ENCODE measurements around the gene GABRP.
"Not testable (repeated sequence)": the region's sequence is repeated elsewhere in the genome, so short reads cannot be mapped to it uniquely, and the experiment has no call there.

The GABRP gene

DNA sequence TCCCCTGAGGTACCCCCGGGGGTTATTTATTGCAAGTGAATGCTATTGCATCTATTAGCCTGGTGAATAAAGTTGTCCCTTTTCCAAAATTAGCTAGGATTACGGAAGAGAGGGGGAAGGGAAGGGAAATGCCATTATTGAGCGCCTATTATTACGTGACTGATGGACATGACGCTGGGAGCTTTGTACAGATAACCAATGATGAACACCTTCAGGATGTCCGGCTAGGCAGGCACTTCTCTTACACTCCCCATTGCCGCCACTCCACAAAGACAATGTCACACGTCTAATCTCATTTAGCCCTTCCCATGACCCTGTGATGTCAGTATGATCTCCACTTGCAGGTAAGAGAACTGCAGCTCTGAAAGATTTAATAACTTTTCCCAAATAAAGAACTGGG, 9.4 kb downstream of the GABRP start:
- DNase-seq (ENCODE audit: low read depth) = no peak

DNA sequence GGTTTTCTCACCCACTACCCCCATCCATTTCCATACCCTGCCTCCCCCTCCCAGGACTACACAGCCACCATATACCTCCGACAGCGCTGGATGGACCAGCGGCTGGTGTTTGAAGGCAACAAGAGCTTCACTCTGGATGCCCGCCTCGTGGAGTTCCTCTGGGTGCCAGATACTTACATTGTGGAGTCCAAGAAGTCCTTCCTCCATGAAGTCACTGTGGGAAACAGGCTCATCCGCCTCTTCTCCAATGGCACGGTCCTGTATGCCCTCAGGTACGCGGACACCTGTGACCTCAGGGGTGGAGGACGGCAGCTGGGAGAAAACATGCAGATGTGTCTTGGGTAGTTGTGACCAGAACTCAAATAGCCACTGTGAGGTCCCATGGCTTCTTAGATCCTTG, 11.6 kb downstream of the GABRP start:
- no peak for DNase-seq (ENCODE audit: low read depth)

DNA sequence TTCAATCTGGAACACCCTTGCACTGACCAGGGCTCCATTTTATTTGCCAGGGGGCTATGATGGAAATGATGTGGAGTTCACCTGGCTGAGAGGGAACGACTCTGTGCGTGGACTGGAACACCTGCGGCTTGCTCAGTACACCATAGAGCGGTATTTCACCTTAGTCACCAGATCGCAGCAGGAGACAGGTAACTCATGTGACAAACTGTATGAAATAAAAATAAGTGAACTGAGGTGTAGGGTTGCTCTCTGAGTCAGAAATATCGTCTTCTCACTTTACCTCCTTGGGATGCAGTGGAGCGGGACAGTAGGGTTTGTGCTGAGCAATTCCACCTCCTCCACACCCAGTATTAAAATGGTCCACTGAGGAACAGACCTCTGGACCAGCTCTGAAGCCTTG, 22.1 kb downstream of the GABRP start:
- no peak for DNase-seq (ENCODE audit: low read depth)

DNA sequence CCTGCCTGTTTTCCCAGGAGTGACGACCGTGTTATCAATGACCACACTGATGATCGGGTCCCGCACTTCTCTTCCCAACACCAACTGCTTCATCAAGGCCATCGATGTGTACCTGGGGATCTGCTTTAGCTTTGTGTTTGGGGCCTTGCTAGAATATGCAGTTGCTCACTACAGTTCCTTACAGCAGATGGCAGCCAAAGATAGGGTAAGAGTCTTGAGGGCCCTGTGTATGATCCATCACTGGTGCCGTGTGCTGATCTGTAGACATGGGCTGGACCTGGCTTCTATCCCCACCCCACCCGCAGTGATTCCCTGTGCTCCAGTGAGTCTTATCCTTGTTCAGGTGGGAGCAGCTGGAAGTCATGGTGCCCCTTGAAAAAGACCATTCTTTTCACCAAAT, 26.0 kb downstream of the GABRP start:
- DNase-seq (ENCODE audit: low read depth) = no peak

DNA sequence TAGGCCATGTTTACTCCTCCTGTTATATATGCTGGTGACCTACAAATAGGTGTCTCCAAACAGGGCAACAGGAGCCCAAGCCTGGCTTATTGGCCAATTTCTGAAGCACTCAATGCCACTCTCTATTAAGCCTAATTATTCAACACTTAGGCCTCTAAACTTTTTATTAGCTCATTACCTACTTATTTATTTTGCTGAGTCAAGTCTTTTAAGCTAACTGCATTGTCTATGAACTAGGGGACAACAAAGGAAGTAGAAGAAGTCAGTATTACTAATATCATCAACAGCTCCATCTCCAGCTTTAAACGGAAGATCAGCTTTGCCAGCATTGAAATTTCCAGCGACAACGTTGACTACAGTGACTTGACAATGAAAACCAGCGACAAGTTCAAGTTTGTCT, 28.2 kb downstream of the GABRP start:
- no peak for DNase-seq (ENCODE audit: low read depth)

DNA sequence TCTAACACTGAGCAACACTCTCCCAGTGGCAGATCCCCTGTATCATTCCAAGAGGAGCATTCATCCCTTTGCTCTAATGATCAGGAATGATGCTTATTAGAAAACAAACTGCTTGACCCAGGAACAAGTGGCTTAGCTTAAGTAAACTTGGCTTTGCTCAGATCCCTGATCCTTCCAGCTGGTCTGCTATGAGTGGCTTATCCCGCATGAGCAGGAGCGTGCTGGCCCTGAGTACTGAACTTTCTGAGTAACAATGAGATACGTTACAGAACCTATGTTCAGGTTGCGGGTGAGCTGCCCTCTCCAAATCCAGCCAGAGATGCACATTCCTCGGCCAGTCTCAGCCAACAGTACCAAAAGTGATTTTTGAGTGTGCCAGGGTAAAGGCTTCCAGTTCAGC, 29.7 kb downstream of the GABRP start:
- no peak for DNase-seq (ENCODE audit: low read depth)

DNA sequence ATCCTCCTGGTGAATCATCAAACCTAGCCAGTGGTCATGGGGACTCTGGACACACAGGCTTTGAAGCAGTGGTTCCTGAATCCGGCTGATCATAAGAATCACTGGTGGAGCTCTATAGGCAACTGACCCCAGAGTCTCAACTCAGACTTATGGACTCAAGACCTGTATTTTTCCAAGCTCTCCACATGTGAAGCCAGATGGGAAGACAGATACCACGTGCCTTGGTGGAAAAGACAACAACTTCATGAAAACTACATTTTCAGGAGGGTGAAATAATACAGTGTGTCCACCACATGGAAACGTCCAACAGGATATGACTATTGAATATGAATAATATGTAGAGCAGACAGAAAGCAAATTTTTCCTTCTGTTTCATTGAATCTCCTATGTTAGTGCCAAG, 33.7 kb downstream of the GABRP start:
- DNase-seq (ENCODE audit: low read depth) = no peak

DNA sequence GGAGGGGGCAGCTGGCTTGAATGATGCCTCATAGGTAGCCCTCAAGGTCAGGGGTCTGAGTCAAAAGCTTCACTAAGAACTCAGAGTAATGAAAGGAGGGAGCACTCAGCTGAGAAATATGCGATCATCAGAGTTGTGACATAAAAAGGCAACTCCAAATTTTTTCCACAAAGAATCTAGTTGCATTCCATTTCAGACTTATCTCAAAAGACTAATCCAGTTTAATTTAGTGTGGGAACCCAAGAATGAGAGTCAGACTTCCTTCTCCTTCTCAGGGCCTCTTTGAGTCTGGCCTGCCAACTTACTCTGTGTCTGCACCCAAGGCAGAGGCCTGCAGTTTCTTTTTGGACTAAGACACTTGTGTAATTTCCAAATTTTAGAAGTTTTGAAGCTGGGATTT, 34.7 kb downstream of the GABRP start:
- DNase-seq (ENCODE audit: low read depth) = no peak

DNA sequence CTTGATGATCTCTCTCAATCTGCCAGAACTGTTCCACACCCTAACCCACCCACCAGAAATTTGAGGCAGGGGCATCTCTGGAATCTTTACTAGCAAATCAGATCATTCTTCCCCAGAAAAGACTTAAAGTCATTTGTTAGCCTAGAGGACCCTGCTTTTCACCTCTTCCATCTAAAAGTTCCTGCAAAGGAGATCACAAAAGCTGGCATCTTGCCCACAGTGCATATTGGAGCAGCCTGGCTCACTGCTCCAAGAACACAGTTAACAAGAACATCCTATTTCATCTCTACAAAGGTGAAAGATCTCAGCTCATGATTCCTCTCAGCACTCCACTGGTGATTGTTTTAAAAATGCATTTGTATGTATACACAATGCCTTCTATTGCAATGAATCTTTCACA, 36.3 kb downstream of the GABRP start:
- DNase-seq (ENCODE audit: low read depth) = no peak

DNA sequence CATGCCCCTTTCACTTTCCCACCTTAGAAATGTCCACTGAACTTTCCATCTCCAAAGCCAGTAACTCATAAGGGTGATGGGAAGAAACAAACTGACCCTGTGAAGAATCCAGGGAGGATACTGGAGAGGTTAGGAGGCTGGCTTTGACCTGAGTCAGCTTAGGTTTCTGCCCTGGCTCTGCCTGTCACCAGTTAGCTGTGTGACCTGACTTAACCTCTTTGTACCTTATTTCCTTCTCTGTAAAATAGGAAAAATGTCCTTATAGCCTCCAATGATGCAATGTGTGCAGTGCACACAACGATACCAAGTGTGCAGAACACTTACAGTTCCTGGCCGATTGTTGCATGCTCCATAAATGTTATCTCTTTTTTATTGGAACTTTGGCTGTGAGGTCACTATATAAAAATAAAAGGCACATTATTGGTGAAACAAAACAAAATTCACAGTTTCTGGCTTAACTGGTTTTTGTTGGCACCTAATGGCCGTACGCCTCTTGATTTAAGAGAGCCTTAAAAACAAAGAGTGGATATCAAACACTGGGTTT, 37.8 kb downstream of the GABRP start:
- DNase-seq (ENCODE audit: low read depth) = no peak

DNA sequence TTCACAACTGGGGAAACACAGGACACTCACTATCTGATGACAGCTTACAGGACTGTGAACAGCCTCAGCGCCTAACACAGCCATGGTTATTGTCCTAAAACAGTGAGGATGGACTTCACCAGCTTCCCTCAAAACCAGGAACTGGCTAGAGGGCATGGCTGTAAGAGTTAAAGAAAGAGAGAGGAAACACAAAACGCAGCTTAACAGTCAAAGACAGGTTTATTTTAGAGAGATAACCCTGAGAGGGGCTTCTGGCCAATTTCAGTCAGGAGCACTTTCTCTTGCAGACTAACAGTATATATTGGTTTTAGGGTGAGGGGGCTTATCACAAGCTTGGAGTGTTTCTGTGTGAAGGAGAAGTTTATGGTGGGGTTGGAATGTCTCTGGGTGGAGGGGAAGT, 42.6 kb downstream of the GABRP start:
- DNase-seq (ENCODE audit: low read depth) = no peak

DNA sequence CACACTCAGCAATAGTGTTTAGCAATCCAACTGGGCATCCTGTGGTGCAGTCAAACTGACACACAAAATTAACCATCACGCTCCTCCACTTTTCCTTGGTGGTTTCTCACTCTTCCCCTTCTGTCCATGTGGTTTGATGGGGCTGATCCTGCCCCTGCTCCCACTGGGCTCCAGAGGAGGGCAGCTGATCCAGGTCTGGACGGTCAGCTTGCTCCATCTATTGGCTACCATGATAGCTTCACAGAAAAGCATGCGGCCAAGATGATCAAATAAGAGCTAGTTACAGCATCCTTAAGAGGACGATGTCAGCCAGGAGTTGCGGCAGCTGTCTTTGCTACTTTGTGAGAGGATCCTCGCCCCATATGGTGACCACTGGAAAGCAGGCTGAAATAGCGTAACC, 48.7 kb downstream of the GABRP start:
- no peak for DNase-seq (ENCODE audit: low read depth)

DNA sequence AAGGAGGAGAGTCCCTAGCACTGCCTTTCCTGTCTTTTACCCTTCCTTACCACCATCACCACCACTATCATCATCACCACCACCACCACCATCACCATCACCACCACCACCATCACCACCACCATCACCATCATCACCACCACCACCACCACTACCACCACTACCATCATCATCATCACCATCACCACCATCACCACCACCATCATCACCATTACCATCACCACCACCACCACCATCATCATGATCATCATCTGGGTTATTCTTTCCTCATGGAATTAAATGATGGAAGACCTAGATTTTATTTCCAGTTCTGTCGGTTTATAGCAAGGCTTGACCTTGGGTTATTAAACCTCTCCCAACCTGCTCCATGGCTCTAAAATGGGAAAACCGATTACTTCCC, 50.5 kb downstream of the GABRP start:
- not testable (repeated sequence) for DNase-seq (ENCODE audit: low read depth)

DNA sequence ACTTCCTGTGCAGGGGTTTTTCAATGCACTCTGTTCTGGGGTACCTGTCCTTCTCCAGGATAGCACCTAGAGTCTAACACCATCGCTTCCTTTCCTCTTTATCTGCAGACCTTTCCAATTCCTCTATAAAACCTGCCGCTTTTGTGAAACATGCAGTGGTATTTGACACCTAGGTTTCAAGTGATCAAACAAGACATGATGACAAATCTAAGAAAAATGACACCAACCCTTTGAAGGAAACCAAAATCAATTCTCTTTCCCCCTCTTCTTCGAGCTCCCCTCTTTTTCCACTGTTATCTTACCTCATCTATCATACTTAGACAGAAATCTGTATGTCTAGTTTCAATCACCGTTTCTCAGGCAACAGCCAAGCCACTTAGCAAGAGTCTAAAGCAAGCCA, 52.7 kb downstream of the GABRP start:
- no peak for DNase-seq (ENCODE audit: low read depth)

DNA sequence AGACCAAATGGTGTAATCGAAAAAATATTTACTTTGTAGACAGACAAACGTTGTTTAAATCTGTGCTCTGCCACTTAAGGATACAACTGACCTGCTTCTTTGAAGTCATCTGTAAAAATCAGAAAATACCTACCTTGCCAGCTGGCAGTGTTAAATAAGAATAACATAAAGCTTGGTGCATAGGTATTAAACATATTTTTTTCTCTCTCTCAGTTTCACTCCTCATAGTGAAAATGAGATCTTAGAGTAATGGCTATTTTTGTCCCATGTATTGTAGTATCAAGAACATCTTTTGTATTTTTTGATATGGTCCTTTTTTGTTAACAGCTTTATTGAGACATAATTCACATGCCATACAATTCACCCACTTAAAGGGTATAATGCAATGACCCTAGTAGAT, 60.3 kb downstream of the GABRP start:
- DNase-seq (ENCODE audit: low read depth) = no peak

DNA sequence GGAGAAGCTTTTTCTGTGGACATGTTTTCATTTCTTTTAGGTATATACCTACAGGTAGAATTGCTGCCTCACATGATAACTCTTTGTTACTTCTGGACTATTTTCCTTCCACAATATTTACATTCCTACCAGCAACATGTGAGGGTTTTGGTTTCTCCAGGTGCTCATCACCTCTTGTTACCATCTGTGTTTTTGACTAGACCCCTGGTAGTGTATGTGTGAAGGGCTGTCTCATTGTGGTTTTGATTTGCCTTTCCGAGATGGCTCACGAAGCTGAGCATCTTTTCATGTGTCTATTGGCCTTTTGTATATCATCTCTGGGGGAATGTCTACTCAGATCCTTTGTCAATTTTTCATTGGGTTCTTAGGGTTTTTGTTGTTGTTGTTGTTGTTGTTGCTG, 61.1 kb downstream of the GABRP start:
- DNase-seq (ENCODE audit: low read depth) = no peak

DNA sequence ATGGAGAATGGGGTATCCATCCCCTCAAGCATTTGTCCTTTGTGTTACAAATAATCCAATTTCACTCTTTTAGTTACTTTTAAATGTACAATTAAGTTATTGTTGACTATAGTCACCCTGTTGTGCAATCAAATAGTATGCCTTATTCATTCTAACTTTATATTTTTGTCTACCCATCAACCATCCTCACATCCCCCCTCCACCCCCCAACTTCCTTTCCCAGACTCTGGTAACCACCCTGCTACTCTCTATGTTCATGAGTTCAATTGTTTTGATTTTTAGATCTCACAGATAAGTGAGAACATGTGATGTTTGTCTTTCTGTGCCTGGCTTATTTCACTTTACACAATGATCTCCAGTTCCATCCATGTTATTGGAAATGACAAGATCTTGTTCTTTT, 62.9 kb downstream of the GABRP start:
- DNase-seq (ENCODE audit: low read depth) = no peak

DNA sequence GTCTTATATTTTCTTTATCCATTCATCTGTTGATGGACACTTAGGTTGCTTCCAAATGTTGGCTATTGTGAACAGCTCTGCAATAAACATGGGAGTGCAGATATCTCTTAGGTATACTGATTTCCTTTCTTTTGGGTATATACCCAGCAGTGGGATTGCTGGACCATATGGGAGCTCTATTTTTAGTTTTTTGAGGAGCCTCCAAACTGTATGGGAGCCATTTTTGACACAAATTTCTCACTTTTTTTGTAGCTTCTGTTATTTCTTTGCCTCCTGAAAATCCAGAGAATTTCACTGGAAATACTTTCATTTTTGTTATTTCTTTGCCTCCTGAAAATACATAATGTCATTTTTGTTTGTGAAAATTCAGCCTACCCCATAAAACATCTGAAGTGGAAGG, 63.3 kb downstream of the GABRP start:
- DNase-seq (ENCODE audit: low read depth) = no peak

DNA sequence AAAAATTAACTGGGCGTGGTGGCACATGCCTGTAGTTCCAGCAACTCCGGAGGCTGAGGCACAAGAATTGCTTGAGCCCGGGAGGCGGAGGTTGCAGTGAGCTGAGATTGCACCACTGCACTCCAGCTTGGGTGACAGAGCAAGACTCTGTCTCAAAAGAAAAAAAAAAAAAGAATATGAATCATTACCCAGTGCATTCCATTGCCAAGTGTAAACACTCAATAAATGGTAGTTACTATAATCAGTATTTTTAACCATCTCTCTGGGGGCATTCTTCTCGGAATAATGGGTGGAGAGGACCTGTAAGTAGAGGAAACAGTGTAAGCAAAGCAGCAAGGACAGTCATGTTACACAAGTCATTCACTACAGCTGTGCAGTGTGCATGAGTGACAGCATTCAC, 64.5 kb downstream of the GABRP start:
- no peak for DNase-seq (ENCODE audit: low read depth)

DNA sequence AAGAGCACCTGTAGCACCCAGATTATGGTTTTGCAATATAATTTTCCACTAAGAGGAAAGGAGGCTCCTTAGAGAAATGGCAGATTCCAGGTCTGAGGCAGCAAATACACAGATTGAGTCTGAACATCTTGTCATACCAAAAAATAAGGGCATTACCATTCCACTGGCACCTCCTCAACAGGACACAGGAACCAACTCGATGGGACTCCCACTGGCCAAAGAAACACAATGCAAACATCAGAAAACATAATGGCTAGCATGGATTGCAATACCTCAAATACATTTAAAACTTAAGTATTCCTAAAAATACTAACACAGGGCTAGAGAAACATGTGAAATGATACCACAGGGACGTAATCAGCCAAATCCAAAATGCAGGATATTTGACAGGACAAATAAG, 65.8 kb downstream of the GABRP start:
- no peak for DNase-seq (ENCODE audit: low read depth)

DNA sequence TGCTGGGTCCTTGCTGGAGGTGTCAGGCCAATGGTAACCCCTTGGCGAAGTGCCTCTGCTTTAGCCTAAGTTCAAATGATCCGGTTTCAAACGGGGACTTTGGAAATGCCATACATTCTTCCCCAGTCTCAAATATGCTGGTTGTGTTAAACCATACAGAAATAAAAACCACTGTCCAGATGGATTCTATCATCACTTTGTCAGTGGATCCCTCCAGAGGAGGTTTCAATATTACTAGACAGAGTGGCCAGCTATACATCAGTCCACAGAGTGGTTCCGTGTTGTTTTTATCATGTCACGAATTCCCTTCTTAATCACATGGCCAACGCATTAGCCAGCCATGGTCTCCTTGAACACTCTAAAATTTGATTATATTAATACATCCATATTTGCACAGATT, 71.0 kb downstream of the GABRP start:
- DNase-seq (ENCODE audit: low read depth) = no peak

DNA sequence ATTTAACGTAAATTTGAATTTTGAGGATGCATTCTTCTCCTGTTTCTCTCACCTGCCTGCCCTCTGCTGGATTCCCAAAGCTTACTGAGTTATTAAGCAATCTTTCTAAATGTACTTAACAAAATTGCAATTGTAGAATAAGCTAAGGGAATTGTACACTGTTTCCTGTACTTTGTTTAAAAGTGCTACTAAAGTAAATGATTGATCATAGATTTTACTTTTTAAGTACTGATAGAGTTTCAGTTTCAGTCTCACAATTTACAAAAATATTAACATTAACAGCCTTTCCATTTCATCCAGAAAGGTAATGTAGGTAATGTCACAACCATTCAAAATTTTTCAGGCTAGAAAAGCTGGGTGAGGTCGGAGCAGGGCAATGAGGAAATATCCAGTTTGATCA, 73.5 kb downstream of the GABRP start:
- DNase-seq (ENCODE audit: low read depth) = no peak

DNA sequence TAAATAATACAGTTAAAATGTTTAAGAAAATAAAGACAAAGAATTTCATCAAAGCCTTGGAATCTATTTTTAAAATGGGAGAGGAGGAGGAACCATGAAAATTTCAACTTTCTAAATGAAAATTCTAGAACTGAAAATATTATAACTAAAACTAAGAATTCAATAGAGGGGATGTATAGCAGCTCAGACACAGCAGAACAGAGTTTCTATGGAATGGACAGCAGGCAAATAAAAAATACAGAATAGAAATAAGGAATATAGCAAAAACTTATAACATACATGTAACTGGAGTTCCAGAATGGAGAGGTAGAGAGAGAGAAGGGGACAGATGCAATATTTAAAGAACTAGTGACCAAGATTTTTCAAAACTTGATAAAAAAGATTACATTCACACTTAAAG, 76.9 kb downstream of the GABRP start:
- DNase-seq (ENCODE audit: low read depth) = no peak

DNA sequence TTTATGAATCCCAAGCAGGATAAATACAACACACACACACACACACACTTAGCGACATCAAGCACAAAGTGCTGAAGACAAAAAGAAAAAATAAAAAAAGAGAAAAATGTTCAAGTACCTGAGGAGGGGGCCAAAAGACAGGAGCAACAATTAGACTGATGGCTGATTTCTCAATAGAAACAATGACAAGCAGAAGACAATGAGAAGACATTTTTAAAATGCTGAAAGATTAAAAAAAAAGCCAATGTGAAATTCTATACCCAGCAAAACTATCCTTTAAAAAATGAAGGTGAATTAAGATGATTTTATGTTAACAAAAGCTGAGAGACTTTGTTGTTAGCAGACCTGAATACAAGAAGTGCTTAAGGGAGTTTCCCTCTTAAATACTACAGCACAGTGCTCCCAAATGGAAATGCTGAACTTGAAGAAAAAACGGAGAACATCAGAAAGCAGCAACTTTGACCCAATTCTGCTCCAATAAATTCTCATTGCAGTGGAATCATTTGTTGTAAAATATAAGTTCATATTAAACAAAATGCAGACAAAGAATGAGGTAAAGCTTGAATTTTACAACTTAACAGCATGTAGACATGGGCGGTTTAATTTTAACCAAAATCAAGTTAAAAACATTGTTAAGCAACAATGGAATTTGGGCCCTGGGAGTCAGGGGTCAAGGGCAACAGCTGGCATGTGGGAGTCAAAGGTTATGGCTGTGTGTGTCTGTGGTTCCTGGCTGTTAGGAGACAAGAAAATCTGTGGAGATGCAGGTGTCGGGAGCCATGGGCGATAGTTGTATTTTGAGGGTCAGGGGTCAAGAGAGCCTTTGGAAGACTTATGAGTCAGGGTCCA, 77.5 kb downstream of the GABRP start:
- DNase-seq (ENCODE audit: low read depth) = no peak

DNA sequence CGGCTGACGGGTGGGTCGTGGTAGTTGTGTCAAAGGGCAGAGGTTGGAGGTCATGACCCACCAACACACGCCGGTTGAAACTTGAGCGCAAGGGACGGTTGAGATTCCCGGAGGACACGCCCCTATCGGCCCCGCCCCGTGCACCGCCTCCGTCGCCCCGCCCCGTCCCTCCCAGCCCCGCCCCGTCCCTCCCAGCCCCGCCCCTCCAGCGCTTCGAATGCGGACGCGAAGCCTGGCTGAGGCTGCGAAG, 78.1 kb downstream of the GABRP start:
- no peak for DNase-seq (ENCODE audit: low read depth)
